Activated T-helper 9 cell treated with anti-CD3 and anti-CD28 coated beads, Interleukin-2, amount 50 U/mL, for 16 hours (primary cell): ENCODE measurements around the gene PLEKHG5.
A peak's percentile ranks its signal among the peaks of the same experiment; 100 is the strongest.
"Not testable (repeated sequence)": the region's sequence is repeated elsewhere in the genome, so short reads cannot be mapped to it uniquely, and the experiment has no call there.

Experiments used
- DNase-seq: peaks from one replicate; pipeline ENCODE4 v3.0.0-alpha.2; 2020; ENCODE audit warnings: low read depth

PLEKHG5 gene

GRCh38 chr1:6496890-6497214 is 5.4 kb upstream of the PLEKHG5 start:
- DNase-seq, result no peak

GRCh38 chr1:6496365-6496721 is 4.9 kb upstream of the PLEKHG5 start:
- no peak for DNase-seq

- DNase-seq, result no peak
Measured at GRCh38 chr1:6495540-6496364, 4.3 kb upstream of the PLEKHG5 start.

- no peak for DNase-seq
Measured at GRCh38 chr1:6495041-6495441, 3.6 kb upstream of the PLEKHG5 start.

GRCh38 chr1:6494627-6495026 is 3.2 kb upstream of the PLEKHG5 start:
- DNase-seq, result no peak

- DNase-seq, result not testable (repeated sequence)
Measured at GRCh38 chr1:6493834-6494223, 2.4 kb upstream of the PLEKHG5 start.

- no peak for DNase-seq
Measured at GRCh38 chr1:6491966-6492365, 499 bp upstream of the PLEKHG5 start.

- DNase-seq, result no peak
Measured at GRCh38 chr1:6491081-6491449, 402 bp downstream of the PLEKHG5 start.

- peak; percentile 36 for DNase-seq
Measured at GRCh38 chr1:6490181-6491080, 1.0 kb downstream of the PLEKHG5 start.

GRCh38 chr1:6489799-6490180 is 1.7 kb downstream of the PLEKHG5 start:
- peak; percentile 72 for DNase-seq

- DNase-seq, result no peak
Measured at GRCh38 chr1:6489383-6489765, 2.1 kb downstream of the PLEKHG5 start.

- no peak for DNase-seq
Measured at GRCh38 chr1:6488602-6489382, 2.7 kb downstream of the PLEKHG5 start.

- DNase-seq, result no peak
Measured at GRCh38 chr1:6487804-6488484, 3.5 kb downstream of the PLEKHG5 start.

- peak; percentile 78 for DNase-seq
Measured at GRCh38 chr1:6486433-6487011, 4.9 kb downstream of the PLEKHG5 start.

- DNase-seq, result no peak
Measured at GRCh38 chr1:6485168-6486101, 6.0 kb downstream of the PLEKHG5 start.

GRCh38 chr1:6484826-6485167 is 6.7 kb downstream of the PLEKHG5 start:
- no peak for DNase-seq

GRCh38 chr1:6483761-6484117 is 7.7 kb downstream of the PLEKHG5 start:
- DNase-seq, result no peak

- DNase-seq, result no peak
Measured at GRCh38 chr1:6483017-6483760, 8.3 kb downstream of the PLEKHG5 start.

GRCh38 chr1:6481820-6482219 is 9.6 kb downstream of the PLEKHG5 start:
- no peak for DNase-seq
